Bronchial epithelial cell (primary cell): ENCODE measurements around the gene SEC31A. TPM values are rescaled to one million over a fixed set of nuclear protein-coding genes. Genes with fewer than 3 reads are reported as not detected.

Source experiments
- DNase-seq: peaks from one replicate; pipeline ENCODE4 v3.0.0-alpha.2; 2010; ENCODE audit warnings: low read depth
- FAIRE-seq: peaks from 2 replicates; lab custom pipeline; 2011; peaks lifted over from hg19 to GRCh38; lab: Jason Lieb, UNC
- H3K27me3 ChIP-seq: 2 replicates; pipeline ENCODE4 v1.5.1; 2011; ENCODE audit warnings: low read length; ENCODE audit not compliant: control insufficient read depth, insufficient read depth
- H3K36me3 ChIP-seq: 2 replicates; pipeline ENCODE4 v1.5.1; 2011; ENCODE audit warnings: low read length; ENCODE audit not compliant: control insufficient read depth, insufficient read depth
- H3K4me3 ChIP-seq: 2 replicates; pipeline ENCODE4 v1.5.1; 2011; ENCODE audit warnings: mild to moderate bottlenecking, low read depth, low read length, control low read depth
- total RNA-seq: library from RNA; depleted of rRNA; stranded (reverse); fragments of >200 nt; gene quantifications from 2 replicates; pipeline ENCODE4 v1.2.1, GENCODE V29; 2014
- TF ChIP-seq, protein P1 (sequence below): IDR thresholded peaks from 2 replicates; pipeline ENCODE4 v1.5.1; 2011; ENCODE audit warnings: mild to moderate bottlenecking, moderate library complexity, low read length, control low read depth, inconsistent platforms; ENCODE audit not compliant: insufficient read depth, severe bottlenecking

The SEC31A gene
- total RNA-seq, 1 donor from 2014 or later, result 128 TPM

DNA sequence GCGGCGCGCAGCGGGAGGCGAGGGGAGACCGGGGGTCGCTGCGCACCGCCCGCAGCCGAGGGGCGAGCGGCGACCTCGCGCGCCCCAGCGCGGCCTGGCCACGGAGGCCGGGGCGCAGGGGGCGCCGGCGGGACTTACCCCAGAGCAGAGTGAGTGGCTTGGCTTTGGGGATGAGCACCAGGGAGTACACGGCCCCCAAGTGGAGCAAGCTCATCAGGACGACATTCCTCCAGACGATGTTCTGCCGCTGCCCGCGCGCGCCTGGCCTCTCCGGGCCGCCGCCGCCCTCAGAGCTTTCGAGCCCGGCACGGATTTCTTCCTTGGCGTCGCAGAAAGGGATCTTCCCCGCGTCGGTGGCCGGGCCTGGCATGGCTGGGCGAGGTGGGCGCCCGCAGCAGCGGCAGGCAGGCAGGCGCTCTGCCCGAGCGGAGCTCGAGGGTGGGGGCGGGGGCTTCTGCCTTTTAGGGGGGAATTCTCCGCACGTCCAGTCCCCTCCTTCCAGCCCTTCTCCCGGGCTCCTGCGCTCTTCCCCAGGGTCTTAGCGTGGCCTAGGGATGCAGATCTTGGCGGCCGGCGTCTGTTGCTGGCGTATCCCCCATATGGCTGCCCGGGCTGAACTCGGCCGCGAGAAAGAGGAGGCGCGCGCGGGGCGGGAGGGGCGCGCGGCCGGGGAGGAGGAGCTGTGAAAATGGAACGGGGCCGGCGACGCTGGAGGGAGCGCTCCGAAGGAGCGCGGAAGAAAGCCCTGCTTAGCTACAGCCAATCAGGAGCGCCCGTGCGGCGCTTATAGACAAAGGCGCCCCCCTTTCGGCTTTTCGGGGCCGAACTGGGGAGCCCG is 92.6 kb downstream of the SEC31A start, which contains the start of gene SCD5:
Gene SCD5 (minus strand): TSS at position 629 of the 838 bp plus-strand sequence. CDS start 259 bp downstream, at position 370.
- FAIRE-seq, result no peak

GRCh38 chr4:82797405-82798111 is 93.4 kb downstream of the SEC31A start:
- FAIRE-seq, result no peak
- Histone ChIP-seq H3K4me3 (peak overlapping the region; percentile 54), H3K36me3 (no peaks in the 10 kb centered on the region), H3K27me3 (no peaks in the 10 kb centered on the region)
- TF ChIP-seq, protein P1, sequence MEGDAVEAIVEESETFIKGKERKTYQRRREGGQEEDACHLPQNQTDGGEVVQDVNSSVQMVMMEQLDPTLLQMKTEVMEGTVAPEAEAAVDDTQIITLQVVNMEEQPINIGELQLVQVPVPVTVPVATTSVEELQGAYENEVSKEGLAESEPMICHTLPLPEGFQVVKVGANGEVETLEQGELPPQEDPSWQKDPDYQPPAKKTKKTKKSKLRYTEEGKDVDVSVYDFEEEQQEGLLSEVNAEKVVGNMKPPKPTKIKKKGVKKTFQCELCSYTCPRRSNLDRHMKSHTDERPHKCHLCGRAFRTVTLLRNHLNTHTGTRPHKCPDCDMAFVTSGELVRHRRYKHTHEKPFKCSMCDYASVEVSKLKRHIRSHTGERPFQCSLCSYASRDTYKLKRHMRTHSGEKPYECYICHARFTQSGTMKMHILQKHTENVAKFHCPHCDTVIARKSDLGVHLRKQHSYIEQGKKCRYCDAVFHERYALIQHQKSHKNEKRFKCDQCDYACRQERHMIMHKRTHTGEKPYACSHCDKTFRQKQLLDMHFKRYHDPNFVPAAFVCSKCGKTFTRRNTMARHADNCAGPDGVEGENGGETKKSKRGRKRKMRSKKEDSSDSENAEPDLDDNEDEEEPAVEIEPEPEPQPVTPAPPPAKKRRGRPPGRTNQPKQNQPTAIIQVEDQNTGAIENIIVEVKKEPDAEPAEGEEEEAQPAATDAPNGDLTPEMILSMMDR, result no peak
- DNase-seq, result no peak

More for the DNA sequence above, 92.6 kb downstream of the SEC31A start, which contains the start of gene SCD5:
- TF ChIP-seq, protein P1, result no peak
- Histone ChIP-seq H3K27me3 (no peaks in the 10 kb centered on the region), H3K36me3 (no peaks in the 10 kb centered on the region), H3K4me3 (peak within 1 kb of the TSS; percentile 54)
- DNase-seq, result peak; percentile 44

DNA sequence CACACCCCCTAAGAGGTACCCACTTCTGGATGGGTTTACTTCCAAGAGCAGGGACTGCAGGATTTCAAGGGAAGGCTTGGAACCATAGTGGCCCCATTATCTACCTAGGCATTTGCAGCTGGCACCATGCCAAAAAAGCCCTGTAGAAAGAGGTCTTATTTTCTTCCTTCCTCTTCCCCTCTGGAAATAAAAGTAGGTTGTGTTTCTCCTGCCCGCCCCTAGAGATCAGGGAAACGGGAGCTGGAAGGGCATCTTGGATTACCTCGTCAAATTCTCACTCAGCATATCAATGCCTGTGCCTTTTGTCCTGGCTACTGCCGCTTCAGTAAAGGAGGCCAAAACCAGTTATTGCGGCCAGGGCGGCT is 93.9 kb downstream of the SEC31A start:
- TF ChIP-seq, protein P1, result no peak
- peak overlapping the region; percentile 54 for H3K4me3 ChIP-seq
- FAIRE-seq, result no peak
- no peaks in the 10 kb centered on the region for H3K27me3 ChIP-seq
- DNase-seq, result no peak
- H3K36me3 ChIP-seq, result no peaks in the 10 kb centered on the region

DNA sequence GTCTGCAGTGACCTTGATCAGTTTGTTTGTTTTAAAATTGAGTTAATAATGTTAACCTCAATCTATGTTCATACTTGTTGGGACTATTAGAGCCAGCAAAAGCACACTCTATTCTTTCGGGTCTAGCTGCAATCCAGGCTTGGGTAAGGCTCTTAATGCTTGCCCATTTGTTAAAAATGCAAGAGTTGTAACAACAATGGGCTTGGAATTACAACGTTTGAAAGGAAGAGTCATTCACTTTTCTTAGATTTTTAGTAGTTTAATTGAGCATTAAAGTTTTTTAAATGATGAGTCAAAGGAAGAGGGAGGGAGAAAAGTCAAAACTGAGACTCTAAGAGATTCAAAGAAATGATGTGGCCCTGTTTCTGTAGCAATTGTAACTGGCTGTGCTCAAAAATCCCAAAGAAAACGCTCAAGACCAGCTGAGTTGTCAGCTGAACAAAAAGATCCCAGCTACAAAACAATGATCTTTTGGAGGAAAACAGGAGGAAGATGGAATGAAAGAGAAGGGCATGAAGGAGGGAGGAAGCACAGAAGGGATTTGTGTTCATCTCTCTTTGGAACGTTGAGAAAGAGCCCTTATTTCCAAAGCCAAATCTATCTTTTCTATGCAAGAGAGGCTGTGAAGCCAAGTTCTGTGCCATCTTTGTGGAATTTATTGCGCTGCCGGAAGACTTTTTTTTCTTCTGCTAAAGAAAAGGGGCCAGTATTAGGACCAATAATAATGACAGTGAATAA is 97.9 kb downstream of the SEC31A start:
- no peak for FAIRE-seq
- DNase-seq, result no peak
- Histone ChIP-seq H3K27me3 (no peaks in the 10 kb centered on the region), H3K36me3 (no peaks in the 10 kb centered on the region), H3K4me3 (no peak overlapping the region)
- TF ChIP-seq, protein P1, result no peak

- no peak for FAIRE-seq
- TF ChIP-seq, protein P1, result no peak
- Histone ChIP-seq H3K4me3 (no peak overlapping the region), H3K27me3 (no peaks in the 10 kb centered on the region), H3K36me3 (no peaks in the 10 kb centered on the region)
- no peak for DNase-seq
Observed at GRCh38 chr4:82791179-82791578, 99.8 kb downstream of the SEC31A start.
